HUDEP-2 (cell line): Measurements from ENCODE around the gene ODAD3.
A peak's percentile ranks its signal among the peaks of the same experiment; 100 is the strongest.
"Not testable (repeated sequence)": the region's sequence is repeated elsewhere in the genome, so short reads cannot be mapped to it uniquely, and the experiment has no call there.

Experiments
- DNase-seq, 76 experiments: peaks; one replicate each; lab custom pipeline; 2025; ENCODE audit not compliant: unreplicated experiment in 76 of 76; lab: John Stamatoyannopoulos, UW

ODAD3 gene

DNA sequence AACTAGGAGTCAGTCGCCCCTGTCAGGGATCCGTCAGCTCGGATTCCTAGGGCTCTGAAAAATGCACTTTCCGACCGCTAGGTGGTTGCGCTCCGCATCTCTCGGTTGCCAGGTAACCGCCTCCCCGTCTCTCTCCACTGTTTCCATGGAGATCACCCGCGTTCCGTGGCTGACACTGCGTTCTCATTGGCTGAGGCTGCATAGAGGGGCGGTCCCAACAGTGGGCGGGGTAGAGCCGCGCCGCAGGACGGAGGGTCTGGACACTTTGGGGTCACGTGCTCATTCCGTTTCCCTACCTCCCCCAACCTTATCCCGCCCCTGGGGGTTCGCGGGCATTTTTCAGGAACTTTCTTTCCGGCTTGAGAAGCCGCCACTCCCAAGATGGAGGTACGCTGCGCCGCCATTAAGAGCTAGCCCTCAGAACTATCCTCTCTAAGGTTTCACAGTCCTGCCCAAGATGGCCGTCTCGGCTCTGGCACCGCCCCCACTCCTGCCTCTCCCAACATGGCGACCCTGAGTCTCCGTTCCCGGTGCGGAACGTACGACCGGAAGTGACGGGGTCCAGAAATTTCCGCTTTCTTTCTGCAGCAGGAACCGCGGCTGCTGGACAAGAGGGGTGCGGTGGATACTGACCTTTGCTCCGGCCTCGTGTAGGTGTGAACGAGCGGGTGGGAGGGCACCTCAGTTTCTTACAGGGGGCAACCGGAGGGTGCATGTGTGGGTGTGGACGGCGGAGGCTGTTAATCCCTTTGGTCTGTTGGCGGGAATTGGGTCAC lies at the start of gene ODAD3, which contains the start of gene PRKCSH:
ODAD3 (minus strand) TSS at position 65 of the 776 bp plus-strand sequence. CDS start 105 bp downstream, outside the sequence.
PRKCSH (plus strand) TSS at position 579 of the 776 bp plus-strand sequence. CDS start 483 bp downstream, outside the sequence.
- DNase-seq, result peak; percentile 85 to 100 (median 100)

- no peak for DNase-seq
These were observed 48.6 kb upstream of the ODAD3 start for GRCh38 chr19:11483366-11484111.

- peak in 73 of 76 experiments; percentile 40 to 95 (median 88) for DNase-seq
These were observed 47.6 kb upstream of the ODAD3 start for GRCh38 chr19:11482384-11483050.

GRCh38 chr19:11481534-11482383 lies 46.8 kb upstream of the ODAD3 start:
- peak in 75 of 76 experiments; percentile 50 to 98 (median 95) for DNase-seq

DNA sequence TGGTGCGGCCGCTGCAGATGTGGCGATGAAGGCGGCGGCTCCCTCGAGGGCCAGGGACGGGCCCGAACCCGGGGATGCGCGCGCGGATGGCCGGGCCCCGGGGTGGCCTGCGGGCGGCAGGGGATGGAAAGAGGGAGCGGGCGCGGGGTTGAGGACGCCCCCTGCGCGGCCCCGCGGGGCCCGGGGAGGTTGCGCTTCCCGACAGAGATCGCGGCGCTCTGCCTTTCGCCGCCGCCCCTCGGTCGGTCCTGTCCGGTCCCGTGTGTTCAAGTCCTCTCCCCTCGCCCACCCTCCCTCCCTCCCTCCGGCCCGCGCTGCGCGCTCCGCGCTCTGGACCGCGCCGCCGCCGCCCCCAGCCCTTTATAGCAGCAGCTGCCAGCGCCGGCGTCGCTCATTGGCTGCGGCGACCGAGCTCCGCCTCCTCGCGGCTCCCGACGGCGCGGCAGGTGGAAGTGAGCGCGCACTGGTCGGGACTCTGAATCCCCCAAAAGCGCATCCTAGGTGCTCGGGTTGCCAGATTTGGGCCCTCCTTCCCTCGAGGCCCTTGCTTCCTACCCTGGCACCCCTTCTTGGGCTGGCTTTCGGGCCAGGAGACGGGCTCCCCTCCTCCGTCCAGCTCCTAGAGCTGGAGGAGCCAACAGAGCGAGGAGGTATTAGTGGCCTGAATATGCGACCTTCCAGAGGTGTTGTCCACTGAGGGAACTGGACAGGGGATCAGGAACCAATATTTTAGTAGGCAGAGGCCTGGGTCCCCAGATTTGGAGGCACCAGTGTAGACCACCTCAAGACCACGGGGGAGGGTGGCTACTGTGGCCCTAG lies 46.0 kb upstream of the ODAD3 start, which contains the start of gene ELAVL3:
ELAVL3 (minus strand) TSS at position 332 of the 819 bp plus-strand sequence. CDS start 438 bp downstream, outside the sequence.
- no peak for DNase-seq

- no peak for DNase-seq
These were observed 45.2 kb upstream of the ODAD3 start for GRCh38 chr19:11479898-11480714.

- peak in 49 of 76 experiments; percentile 11 to 69 (median 38) for DNase-seq
These were observed 44.4 kb upstream of the ODAD3 start for GRCh38 chr19:11479090-11479897.

GRCh38 chr19:11478167-11479089 lies 43.5 kb upstream of the ODAD3 start:
- DNase-seq, result peak in 37 of 76 experiments; percentile 8 to 62 (median 30)

GRCh38 chr19:11475861-11476260 lies 40.9 kb upstream of the ODAD3 start:
- DNase-seq, result no peak

DNA sequence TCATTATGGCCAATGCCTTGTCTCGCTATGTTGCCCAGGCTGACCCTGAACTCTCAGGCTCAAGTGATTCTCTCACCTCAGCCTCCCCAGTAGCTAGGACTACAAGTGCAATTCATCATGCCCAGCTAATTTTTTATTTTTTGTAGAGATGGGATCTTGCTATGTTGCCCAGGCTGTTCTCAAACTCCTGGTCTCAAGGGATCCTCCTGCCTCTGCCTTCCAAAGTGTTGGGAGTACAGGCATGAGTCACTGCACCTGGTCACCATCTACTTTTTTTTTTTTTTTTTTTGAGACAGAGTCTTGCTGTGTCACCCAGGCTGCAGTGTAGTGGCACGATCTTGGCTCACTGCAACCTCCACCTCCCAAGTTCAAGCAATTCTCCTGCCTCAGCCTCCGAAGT lies 40.4 kb upstream of the ODAD3 start:
- DNase-seq, result not testable (repeated sequence)

GRCh38 chr19:11473725-11474124 lies 38.8 kb upstream of the ODAD3 start:
- no peak for DNase-seq

DNA sequence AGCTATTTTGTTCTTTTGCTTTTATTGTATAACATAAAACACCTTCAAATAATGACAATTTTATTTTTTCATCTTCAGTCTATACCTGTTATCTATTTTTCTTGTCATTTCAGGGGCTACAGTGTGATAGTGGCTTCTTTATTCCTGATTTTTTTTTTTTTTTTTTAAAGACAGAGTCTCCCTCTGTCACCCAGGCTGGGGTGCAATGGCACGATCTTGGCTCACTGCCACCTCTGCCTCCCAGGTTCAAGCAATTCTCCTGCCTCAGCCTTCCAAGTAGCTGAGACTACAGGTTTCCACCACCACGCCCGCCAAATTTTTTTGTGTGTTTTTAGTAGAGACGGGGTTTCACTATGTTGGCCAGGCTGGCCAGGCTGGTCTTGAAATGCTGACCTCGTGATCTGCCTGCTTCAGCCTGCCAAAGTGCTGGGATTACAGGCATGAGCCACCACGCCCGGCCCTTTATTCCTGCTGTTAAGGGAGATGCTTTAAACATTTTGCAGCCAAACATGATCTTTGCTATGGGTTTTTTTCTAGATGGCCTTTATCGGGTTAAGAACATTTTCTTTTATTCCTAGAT lies 33.4 kb upstream of the ODAD3 start:
- DNase-seq, result not testable (repeated sequence)

GRCh38 chr19:11465600-11465999 lies 30.7 kb upstream of the ODAD3 start:
- no peak for DNase-seq

DNA sequence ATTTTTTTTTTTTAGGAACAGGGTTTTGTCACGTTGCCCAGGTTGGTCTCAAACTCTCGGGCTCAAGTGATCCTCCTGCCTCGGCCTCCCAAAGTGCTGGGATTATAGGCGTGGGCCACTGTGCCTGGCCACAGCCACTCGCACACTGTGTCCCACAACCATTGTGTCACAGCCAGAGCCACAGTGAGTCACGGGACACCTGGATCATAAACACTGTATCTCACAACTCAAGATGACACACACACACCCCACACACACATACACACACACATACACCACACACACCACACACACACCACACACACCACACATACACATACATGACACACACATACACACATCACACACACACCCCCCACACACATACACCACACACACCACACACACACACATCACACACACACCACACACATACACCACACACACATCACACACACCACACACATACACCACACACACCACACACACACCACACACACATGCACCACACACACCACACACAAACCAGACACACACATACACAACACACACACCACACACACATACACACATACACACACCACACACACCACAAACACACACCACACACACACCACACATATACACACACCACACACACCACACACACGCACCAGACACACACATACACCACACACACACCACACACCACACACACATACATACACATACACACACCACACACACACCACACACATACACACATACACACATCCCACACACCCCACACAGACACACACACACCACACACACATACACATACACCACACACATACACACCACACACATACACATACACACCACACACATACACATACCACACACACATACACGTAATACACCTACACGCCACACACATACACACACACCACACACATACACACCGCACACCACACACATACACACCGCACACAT lies 29.7 kb upstream of the ODAD3 start:
- DNase-seq, result no peak

DNA sequence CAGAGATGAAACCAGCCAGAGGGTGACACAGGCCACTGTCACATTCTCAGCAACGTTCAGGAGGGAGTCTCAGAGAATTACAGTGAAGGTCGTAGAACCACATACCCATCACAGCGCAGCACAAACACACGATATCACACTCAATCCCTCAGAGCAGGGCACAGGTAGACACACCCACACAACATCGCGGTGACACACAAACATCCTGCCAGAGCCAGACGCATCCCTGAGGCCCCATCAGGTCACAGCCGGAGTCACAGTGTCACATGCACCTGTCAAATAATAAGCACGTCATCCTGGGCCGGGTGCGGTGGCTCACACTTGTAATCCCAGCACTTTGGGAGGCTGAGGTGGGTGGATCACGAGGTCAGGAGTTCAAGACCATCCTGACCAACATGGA lies 28.5 kb upstream of the ODAD3 start:
- no peak for DNase-seq
